RWPE1 (cell line): ENCODE results near the gene IQSEC3.

Experiments used
- CTCF ChIA-PET: fragments of 350-600 bp; sonication (Branson Sonifier 250); formaldehyde crosslinking; extraction: SDS; loops from one replicate; lab custom pipeline; 2021; lab: Yijun Ruan, JAX
- POLR2A ChIA-PET: fragments of 400-600 bp; formaldehyde crosslinking; extraction: SDS; loops from one replicate; lab custom pipeline; 2020; ENCODE audit warnings: antibody characterized with exemption; ENCODE audit not compliant: low non-redundant PET; lab: Yijun Ruan, JAX
- DNase-seq: peaks from one replicate; pipeline ENCODE4 v3.0.0; 2012; ENCODE audit warnings: low spot score
- H3K27ac ChIP-seq: fragments of 450-650 bp; 2 replicates; pipeline ENCODE4 v1.5.1; 2017
- TF ChIP-seq, protein P1 (sequence below): fragments of 450-650 bp; conservative IDR thresholded peaks from 2 replicates; pipeline ENCODE4 v1.5.1; 2017; ENCODE audit warnings: low read depth, mild to moderate bottlenecking

IQSEC3 gene

GRCh38 chr12:177980-178828 is 111.6 kb downstream of the IQSEC3 start:
- CTCF ChIA-PET = no interaction called here
- POLR2A ChIA-PET = no interaction called here
- no peak for DNase-seq
- TF ChIP-seq, protein P1, sequence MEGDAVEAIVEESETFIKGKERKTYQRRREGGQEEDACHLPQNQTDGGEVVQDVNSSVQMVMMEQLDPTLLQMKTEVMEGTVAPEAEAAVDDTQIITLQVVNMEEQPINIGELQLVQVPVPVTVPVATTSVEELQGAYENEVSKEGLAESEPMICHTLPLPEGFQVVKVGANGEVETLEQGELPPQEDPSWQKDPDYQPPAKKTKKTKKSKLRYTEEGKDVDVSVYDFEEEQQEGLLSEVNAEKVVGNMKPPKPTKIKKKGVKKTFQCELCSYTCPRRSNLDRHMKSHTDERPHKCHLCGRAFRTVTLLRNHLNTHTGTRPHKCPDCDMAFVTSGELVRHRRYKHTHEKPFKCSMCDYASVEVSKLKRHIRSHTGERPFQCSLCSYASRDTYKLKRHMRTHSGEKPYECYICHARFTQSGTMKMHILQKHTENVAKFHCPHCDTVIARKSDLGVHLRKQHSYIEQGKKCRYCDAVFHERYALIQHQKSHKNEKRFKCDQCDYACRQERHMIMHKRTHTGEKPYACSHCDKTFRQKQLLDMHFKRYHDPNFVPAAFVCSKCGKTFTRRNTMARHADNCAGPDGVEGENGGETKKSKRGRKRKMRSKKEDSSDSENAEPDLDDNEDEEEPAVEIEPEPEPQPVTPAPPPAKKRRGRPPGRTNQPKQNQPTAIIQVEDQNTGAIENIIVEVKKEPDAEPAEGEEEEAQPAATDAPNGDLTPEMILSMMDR = no peak
- H3K27ac ChIP-seq = no peak overlapping the region

DNA sequence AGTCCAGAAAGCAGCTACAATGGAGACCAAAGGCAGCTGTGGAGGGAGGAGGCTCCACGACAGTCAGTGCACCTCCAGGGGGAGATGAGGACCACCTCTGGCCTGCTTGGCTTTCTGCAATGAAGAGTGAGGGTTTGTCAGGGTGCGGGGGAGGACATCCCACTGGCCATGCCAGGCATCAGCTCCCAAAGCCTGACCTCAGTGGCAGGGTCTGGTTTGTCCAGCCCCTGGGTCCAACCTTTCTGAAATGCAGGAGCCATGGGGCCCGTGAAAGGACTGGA is 112.2 kb downstream of the IQSEC3 start:
- ChIA-PET CTCF (interaction anchor here (1.2 kb wide), 1 partner anchor 10 kb away, joined by 5 read pairs; no protein-coding TSS in a partner anchor), POLR2A (no interaction called here)
- no peak overlapping the region for H3K27ac ChIP-seq
- TF ChIP-seq, protein P1 = no peak
- DNase-seq = no peak

DNA sequence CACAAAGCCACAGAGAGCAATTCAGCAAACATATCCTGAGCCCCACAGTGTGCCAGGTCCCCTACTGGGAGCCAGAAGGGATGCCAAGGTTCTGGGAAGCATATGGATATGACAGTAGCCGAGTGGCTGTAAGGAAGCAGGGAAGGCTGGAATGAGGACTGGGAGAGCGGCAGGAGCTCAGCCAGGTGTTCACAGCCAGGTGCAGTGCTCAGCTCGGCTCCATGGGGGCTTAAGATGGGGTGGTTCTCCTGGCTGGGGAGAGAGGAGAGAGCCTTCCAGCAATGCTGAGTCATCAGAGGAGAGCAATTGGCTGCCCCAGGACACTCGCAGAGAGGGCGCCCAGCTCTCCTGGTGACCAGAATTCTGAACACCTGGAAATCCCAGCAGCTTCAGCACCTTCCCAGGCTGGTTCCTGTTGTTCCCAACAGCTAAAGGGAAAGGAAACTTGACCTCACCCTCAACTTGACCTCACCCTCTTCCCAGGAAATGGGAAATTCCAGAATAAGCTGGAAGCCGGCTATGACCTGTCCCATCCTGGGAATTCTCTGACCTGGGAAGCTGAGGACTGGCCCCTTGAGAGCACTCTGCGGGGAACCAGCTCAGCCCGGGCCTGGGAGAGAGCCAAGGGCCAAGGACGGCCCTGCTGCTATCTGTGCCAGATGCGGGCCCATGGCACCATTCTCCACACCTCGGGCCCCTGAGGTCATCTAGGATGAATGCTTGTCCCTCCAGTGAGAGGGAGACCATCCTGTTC is 112.7 kb downstream of the IQSEC3 start:
- ChIA-PET POLR2A (no interaction called here), CTCF (interaction anchor here (1.2 kb wide), 1 partner anchor 9 kb away, joined by 5 read pairs; no protein-coding TSS in a partner anchor)
- TF ChIP-seq, protein P1 = no peak
- no peak overlapping the region for H3K27ac ChIP-seq
- DNase-seq = no peak

DNA sequence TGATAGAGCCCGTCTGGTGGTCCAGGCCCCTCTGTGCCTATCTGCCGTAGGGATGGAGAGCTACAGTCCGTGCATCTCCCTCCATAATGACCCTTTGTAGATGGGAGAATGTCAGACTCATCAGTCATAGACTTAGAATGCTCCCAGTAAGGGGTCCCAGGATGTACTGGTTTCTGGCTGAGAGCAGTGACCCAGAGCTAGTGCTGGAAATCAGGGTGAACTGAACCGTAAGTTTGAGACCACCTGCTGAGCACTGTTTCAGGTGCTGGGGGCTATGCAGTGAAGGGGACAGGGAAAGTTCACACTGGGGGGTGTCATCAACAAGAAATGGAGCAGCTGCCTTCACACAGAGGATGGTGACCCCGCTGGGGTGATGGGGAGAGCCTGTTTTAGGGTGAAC is 113.3 kb downstream of the IQSEC3 start:
- DNase-seq = no peak
- no peak overlapping the region for H3K27ac ChIP-seq
- CTCF ChIA-PET = interaction anchor here (1.2 kb wide), 1 partner anchor 9 kb away, joined by 5 read pairs; no protein-coding TSS in a partner anchor
- POLR2A ChIA-PET = no interaction called here
- TF ChIP-seq, protein P1 = no peak

DNA sequence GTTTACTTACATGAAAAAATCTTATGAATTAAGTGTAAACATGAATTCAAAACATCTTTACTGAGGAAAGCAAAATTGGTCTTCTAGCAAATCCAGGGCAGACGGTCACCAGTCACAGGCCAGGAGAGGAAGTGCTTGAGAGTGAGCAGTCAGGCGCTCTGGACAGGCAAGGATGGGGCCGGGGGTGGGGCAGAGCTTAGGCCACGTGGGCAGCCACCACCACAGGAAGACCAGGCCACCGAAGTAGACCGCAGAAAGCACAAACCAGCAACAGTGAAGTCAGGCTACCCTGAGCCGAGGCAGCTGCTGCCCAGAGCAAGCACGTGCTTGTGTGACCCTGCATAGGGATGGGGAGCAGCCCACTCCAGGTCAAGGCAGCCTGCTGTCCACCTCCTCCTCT is 113.9 kb downstream of the IQSEC3 start:
- ChIA-PET CTCF (no interaction called here), POLR2A (no interaction called here)
- no peak overlapping the region for H3K27ac ChIP-seq
- TF ChIP-seq, protein P1 = no peak
- DNase-seq = no peak

- no peak overlapping the region for H3K27ac ChIP-seq
- no peak for DNase-seq
- CTCF ChIA-PET = no interaction called here
- TF ChIP-seq, protein P1 = no peak
- POLR2A ChIA-PET = no interaction called here
Observed at GRCh38 chr12:181921-182320, 115.4 kb downstream of the IQSEC3 start.
